ENCODE data around the gene DNM1L. TPM values are rescaled to one million over a fixed set of nuclear protein-coding genes. Genes with fewer than 3 reads are reported as not detected.
"Not testable (repeated sequence)": the region's sequence is repeated elsewhere in the genome, so short reads cannot be mapped to it uniquely, and the experiment has no call there.

DNM1L gene
- total RNA-seq, 1 experiment from 2014 or later: 28.2 TPM

DNA sequence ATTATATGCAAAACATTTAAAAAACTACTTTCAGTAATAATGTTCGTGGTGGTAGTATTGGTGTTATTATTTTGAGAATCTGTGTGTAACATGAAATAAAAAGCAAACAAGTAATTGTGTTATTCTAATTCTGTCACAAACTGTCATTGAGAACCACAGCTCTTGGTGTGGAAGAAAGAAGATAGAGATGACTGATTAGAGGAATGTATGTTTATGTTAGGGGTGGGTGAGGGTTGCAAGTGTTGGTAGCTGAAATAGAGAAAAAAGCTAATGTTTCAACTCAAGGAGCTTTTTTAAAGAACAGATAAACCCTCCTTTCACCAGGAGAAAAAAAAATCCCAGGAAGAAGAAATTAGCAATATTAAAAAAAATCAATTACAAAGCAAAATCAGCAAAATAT lies 18.3 kb downstream of the DNM1L start:
- DNase-seq (ENCODE audit: low spot score): no peak

DNA sequence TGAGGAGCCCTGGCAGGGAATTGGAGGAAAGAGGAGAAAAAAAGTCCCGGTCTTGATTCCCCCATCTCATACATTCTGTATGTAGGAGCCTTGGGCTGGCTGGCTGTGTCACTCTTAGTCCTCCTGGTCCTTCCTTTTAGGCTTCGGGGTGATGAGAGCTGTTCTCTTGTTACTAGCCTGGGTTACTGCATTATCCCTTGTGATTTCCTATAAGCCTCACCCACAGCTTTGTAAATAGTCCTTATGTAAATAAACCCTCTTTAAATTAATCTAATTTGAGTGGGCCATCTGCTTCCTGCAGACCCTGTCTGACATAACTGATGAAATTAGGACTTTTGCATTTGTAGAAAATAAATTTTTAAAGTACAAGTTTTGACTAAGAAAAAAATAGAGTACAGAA lies 19.2 kb downstream of the DNM1L start:
- DNase-seq (ENCODE audit: low spot score): no peak

DNA sequence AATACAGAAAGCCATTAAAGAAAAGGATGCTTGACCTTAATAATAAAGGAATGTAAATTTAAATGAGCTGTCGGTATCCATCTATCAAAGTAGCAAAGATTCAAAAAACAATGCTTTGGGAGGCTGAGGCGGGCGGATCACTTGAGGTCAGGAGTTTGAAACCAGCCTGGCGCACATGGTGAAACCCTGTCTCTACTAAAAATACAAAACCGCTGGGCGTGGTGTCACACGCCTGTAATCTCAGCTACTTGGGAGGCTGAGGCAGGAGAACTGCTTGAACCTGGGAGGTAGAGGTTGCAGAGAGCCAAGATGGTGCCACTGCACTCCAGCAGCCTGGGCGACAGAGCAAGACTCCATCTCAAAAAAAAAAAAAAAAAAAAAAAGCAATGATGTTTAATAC lies 20.3 kb downstream of the DNM1L start:
- DNase-seq (ENCODE audit: low spot score): not testable (repeated sequence)

GRCh38 chr12:32702473-32702872 lies 23.4 kb downstream of the DNM1L start:
- no peak for DNase-seq (ENCODE audit: low spot score)

GRCh38 chr12:32702946-32703345 lies 23.8 kb downstream of the DNM1L start:
- DNase-seq (ENCODE audit: low spot score): no peak

GRCh38 chr12:32705783-32706182 lies 26.7 kb downstream of the DNM1L start:
- no peak for DNase-seq (ENCODE audit: low spot score)

- DNase-seq (ENCODE audit: low spot score): no peak
Measured at GRCh38 chr12:32706335-32707024, 27.4 kb downstream of the DNM1L start.

- no peak for DNase-seq (ENCODE audit: low spot score)
Measured at GRCh38 chr12:32708926-32709325, 29.8 kb downstream of the DNM1L start.

DNA sequence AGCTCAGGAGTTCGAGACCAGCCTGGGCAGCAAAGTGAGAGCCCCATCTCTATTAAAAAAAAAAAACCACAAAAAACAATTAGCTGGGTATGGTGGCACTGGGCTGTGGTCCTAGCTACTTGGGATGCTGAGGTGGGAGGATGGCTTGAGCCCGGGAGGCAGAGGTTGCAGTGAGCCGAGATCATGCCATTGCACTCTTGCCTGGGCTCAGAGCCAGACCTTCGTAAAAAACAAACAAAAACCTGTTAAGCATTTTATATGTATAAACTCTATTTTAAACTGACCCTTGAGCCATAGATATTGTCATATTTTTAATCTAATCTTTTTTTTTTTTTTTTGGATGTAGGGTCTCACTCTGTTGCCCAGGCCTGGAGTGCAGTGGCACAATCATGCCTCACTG lies 35.7 kb downstream of the DNM1L start:
- no peak for DNase-seq (ENCODE audit: low spot score)

GRCh38 chr12:32718926-32719325 lies 39.8 kb downstream of the DNM1L start:
- no peak for DNase-seq (ENCODE audit: low spot score)

GRCh38 chr12:32725308-32725707 lies 46.2 kb downstream of the DNM1L start:
- DNase-seq (ENCODE audit: low spot score): not testable (repeated sequence)

DNA sequence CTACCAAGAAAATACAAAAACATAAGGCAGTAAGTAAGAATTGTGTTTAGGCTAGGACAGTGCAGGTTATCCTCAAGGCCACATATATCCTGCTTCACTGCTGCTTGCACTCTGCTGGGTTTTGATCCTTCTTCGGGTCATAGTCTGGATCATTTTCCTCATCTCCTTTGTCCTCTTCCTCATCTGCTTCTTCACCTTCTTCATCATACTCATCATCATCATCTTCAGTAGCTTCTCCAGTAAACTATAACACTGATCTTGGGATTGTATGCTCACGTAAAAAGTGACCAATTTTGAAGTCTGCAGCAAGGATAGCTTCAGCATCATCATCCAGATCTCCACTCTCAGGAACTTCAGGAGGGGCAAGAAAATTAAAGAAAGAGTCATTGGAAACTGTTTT lies 47.2 kb downstream of the DNM1L start:
- DNase-seq (ENCODE audit: low spot score): no peak

- DNase-seq (ENCODE audit: low spot score): no peak
Measured at GRCh38 chr12:32727237-32727636, 48.1 kb downstream of the DNM1L start.

- no peak for DNase-seq (ENCODE audit: low spot score)
Measured at GRCh38 chr12:32734952-32735351, 55.9 kb downstream of the DNM1L start.

- DNase-seq (ENCODE audit: low spot score): peak; percentile 65
Measured at GRCh38 chr12:32736445-32736844, 57.3 kb downstream of the DNM1L start.

GRCh38 chr12:32737715-32738114 lies 58.6 kb downstream of the DNM1L start:
- no peak for DNase-seq (ENCODE audit: low spot score)

DNA sequence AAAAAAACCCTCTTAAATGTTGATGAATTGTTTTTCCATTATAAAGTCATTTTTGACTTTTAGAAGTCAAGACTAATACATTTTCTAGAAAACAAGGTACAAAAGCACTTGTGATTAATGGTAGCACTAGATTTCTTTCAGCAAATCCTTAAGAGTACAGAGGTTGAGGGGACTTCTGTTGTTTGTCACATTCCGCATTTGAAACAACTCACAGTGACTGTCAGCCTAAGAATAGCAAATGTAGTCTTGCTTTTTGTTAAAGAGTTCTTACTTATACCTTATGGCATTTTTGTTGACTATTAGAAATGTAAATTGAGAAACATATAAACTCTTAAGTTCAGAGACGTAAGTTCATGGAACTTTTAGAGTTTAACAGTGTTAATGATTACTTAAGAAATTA lies 60.2 kb downstream of the DNM1L start:
- no peak for DNase-seq (ENCODE audit: low spot score)

GRCh38 chr12:32742133-32742532 lies 63.0 kb downstream of the DNM1L start:
- DNase-seq (ENCODE audit: low spot score): no peak

DNA sequence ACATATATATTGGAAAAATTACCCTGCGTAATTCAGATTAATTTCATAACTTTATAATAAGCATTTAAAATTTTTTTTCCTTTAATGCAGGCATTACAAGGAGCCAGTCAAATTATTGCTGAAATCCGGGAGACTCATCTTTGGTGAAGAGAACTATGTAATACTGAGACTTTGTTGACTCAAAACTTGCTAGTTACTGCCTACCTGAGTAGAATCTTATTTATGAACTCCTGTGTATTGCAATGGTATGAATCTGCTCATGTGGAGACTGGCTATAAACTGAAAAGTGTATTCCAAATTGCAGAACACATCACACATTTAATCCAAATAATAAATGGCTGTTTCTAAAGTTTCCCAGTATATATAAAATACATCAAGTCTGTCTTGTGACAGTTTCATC lies 64.2 kb downstream of the DNM1L start:
- DNase-seq (ENCODE audit: low spot score): no peak

- no peak for DNase-seq (ENCODE audit: low spot score)
Measured at GRCh38 chr12:32753605-32754004, 74.5 kb downstream of the DNM1L start.

DNA sequence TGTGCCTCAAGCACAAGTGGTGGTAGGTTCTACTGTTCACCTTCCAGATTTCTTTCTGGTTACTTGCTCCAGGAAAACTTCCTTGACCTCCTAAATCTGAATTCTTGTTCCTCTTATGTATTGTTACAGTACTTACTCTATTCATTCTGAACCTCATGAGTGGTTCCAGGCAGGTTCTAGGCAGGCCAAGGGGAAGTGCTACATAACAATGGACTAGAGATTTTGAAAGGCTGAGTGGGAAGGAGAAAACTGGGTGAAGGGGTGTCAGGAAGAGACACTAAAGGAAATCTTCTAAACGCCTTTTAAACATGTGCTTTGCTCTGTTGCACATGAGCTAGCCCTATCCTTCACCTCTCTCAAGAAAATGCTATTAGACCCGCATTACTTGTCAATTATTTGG lies 75.0 kb downstream of the DNM1L start:
- peak; percentile 37 for DNase-seq (ENCODE audit: low spot score)

DNA sequence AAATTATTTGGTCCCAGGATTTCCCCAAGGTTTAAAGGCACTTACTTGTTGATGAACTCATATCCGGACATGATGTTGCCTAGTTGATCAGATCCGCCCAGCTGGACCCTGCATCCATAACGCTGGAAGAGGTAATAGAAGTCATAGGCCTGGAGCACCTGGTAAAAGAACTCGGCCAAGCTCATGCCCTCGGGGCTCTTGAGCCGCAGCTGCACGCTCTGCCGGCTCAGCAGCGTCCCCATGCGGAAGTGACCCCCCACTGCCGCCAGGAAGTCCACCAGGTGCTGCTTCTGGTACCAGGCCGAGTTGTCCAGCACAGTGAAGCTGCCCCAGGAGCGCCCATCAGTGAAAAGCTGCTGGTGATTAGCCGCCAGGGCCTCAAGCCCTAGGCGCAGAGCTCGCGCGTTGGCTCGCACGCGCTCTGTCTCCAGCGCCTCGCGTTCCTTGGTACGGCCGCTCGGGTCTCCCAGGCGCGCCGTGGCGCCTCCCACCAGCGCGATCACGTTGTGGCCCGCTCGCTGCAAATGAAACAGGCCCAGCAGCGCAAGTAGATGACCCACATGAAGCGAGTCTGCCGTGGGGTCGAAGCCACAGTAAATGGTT lies 76.1 kb downstream of the DNM1L start:
- peak; percentile 91 for DNase-seq (ENCODE audit: low spot score)

DNA sequence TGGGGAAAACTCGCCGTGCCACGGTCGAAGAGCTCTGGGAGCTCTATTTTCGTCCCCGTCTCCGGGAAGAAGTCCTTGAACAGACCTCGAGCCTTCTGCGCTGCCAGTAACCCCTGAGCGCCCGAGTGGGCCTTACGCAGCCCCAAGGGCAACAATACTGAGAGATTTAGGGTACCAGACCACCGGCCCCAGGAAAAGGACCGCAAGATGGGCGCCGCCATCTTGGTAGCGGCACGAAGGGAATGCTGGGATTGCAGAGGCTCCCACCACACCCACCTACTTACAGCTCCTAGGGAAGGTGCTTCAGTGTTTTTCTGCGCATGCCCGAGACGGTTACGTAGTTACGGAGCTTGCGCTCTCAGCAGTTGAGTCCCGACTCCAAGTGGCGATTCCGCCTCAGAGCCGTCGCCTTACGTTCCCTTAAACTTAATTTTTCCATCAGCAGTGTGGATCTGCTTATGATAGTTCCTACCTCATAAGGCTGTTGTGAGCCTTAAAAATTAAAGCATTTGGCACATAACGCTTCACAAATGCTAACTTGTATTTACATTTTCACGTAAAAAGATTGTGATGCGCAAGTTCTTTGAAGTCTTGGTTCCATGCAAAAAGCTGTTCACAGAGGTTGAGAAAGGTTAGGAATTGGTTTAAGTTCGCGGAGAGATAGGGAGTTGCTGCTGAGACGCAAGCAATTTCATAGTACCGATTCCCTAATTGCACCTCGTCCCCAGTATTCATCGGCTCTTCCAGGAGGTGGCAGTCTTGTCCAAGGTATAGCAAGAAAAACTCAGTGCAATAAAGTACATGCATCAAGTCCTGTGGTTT lies 76.8 kb downstream of the DNM1L start, which contains the start of gene YARS2:
Gene YARS2 (minus strand): TSS at position 244 of the 822 bp plus-strand sequence. CDS start 23 bp downstream, at position 221.
- peak; percentile 97 for DNase-seq (ENCODE audit: low spot score)
